GM12878 (cell line): ENCODE measurements around the gene ASAP2.

Experiments
- ATF3 ChIP-seq: IDR thresholded peaks from 2 replicates; pipeline ENCODE4 v1.6.1; 2011; ENCODE audit warnings: low read depth, mild to moderate bottlenecking, low read length, moderate library complexity, borderline replicate concordance; ENCODE audit errors: extremely low read depth
- HCFC1 ChIP-seq: fragments of 150-350 bp; IDR thresholded peaks from 2 replicates; pipeline ENCODE4 v1.6.1; 2014; ENCODE audit warnings: low read length
- RFX5 ChIP-seq: IDR thresholded peaks from 2 replicates; pipeline ENCODE4 v1.6.1; 2011; ENCODE audit warnings: low read depth, low read length, improper control_type of control experiment
- SREBF1 ChIP-seq: IDR thresholded peaks from 2 replicates; pipeline ENCODE4 v1.6.1; 2012; ENCODE audit warnings: mild to moderate bottlenecking, low read length
- YY1 ChIP-seq: IDR thresholded peaks from 2 replicates; pipeline ENCODE4 v1.6.1; 2011; ENCODE audit warnings: low read depth, mild to moderate bottlenecking, low read length

- TF ChIP-seq HCFC1 (no peak), SREBF1 (no peak), YY1 (no peak), RFX5 (no peak), ATF3 (no peak)
These were observed 218.0 kb downstream of the ASAP2 start for GRCh38 chr2:9424447-9425164.
